EH (cell line): ENCODE results near the gene SIL1.
A peak's percentile ranks its signal among the peaks of the same experiment; 100 is the strongest.
"Not testable (repeated sequence)": the region's sequence is repeated elsewhere in the genome, so short reads cannot be mapped to it uniquely, and the experiment has no call there.

Experiments
- DNase-seq: peaks from one replicate; pipeline ENCODE4 v3.0.0-alpha.2; 2015; ENCODE audit warnings: low read depth

SIL1 gene

DNA sequence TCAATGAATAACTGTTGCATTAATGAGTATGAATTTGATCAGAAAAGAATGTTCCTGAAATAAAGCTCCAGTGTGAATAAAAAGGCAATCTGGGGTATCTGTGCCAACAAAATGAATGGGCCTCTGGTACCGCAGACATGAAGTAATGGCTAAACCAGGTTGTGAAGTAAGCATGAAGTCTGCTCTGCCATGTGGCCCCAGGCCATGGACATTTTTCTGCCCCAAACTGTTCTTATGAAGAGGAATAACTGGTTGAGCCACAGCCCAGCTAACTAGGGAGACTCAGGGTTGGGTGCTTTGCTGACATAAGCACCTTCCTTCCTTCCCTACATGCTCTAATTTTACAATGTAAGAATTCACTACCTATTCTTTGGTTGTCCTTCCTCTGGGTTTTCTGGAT, 175.6 kb downstream of the SIL1 start:
- no peak for DNase-seq

GRCh38 chr5:139021346-139021745, 176.8 kb downstream of the SIL1 start:
- no peak for DNase-seq

DNA sequence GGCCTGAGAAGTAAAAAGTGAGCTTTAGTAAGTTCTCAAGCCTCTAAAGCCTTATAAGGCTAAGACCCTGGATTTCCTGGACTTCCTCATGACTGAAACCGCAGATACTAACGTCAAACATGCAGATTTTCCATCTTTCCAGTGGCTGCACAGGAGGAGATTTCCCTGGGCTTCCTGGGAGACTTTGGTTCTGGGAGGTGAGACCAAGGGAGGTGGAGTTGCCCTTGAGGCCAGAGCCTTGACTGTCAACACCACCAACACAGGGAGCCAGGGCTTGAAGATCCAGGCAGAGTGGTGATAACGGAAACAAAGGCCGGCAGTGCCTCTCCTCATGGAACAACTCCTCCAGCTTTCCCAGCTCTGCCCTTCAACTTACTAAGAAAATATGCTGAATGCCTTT, 178.3 kb downstream of the SIL1 start:
- no peak for DNase-seq

DNA sequence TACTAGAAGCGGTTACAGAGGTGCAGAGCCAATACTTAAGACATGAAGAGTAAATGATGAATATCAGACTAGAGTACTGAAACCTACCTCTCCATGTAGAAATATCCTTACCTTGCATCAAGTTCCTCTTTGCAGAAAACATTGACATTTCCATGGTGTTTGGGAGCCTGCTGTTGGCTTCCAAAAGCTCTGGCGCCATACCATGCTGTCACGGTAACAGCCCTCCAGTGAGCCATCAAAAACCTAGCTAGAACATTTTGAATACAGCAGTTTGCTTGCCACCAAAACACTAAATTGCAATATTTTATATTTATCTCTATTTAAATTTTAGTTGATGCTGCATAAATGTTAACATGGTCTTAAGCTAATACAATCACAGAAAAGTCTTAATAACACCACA, 179.0 kb downstream of the SIL1 start:
- no peak for DNase-seq

DNA sequence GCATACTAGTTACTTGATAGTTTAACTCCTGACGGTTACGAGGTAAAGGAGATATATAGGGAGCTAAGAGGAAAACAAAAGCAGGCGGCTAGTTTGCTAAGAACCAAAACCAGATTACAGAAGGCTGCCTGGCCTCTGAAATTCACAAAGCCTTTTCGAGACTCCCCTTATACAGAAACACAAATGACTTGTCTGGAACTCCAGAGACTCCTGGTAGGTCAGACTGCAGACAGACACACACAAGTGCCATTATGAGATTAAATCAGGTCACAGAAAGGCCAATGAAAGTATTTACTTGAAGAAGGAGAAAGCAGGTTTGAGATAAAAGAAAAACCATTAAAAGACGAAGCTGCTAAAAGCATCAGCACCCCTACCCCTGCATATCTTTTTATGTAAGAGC, 180.5 kb downstream of the SIL1 start:
- no peak for DNase-seq

DNA sequence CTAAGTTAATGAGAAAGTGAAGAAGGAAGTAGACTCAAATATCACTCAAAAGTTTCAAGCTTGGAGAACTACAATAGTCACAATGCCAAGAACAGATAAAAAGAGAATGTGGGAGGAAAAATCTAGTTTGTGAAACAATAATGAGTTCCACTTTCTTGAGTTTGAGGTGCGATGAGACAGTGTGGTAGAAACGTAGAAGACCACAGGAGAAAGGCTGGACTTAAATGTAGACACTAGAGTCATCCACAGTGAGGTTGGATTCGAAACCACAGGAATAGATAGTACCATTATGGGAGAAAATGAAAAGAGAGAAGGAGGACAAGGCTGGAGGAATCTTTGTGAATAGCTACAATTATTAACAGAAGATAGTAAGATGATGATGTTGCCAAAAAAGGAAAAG, 182.0 kb downstream of the SIL1 start:
- DNase-seq: no peak

- DNase-seq: peak; percentile 87
Measured at GRCh38 chr5:139014726-139015125, 183.4 kb downstream of the SIL1 start.

GRCh38 chr5:139012176-139012575, 186.0 kb downstream of the SIL1 start:
- DNase-seq: no peak

DNA sequence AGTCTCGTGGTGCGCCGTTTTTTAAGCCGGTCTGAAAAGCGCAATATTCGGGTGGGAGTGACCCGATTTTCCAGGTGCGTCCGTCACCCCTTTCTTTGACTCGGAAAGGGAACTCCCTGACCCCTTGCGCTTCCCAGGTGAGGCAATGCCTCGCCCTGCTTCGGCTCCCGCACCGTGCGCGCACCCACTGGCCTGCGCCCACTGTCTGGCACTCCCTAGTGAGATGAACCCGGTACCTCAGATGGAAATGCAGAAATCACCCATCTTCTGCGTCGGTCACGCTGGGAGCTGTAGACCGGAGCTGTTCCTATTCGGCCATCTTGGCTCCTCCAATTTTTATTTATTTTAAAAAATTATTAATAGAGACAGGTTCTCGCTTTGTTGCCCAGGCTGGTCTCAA, 187.0 kb downstream of the SIL1 start:
- DNase-seq: not testable (repeated sequence)

DNA sequence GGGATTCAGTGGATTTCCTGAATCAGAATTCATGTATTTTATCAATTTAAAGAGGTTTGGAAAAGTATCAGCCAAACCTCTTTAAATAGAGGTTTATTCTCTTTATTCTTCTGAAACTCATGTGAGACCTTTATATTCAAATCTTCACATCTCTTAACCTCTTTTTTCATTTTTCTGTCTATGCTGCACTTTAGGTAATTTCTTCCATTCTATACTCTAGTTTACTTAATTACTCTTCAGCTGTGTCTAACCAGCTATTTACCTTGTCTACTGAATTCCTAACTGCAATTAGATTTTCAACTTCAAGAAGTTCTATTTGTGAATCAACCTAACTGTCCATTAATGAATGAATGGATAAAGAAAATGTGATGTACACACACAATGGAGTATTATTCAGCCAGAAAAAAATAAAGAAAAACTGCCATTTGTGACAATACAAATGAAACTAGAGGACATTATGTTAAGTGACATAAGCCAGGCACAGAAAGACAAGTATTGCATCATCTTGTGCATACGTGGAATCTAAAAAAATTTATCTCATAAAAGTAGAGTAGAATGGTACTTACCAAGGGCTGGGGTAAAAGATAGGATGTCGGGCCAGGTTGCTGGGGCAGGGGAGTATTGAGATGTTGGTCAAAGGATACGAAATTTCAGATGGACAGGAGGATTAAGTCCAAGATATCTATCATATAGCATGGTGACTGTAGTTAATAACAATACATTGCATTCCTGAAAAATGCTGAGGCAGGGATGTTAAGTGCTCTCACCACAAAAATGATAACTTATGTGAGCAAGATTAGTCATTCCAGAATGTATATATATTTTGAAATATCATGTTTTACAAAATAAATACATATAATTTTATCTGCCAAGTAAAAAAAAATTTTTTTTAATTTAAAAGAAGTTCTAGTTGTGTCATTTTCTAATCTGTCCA, 193.5 kb downstream of the SIL1 start:
- DNase-seq: no peak

DNA sequence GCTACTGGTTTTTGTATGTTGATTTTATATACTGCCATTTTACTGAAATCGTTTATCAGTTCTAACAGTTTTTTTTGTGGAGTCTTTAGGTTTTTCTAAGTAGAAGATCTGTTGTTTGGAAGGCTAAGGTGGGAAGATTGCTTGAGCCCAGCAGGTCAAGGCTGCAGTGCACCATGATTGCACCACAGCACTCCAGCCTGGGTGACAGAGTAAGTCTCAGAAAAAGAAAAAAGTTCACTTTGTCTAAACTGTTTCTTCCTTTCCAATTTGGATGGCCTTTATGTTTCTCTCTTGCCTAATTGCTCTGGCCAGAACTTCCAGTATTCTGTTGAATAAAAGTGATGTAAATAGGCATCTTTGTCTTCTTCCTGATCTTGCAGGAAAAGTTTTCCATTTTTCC, 198.5 kb downstream of the SIL1 start:
- DNase-seq: no peak

- no peak for DNase-seq
Measured at GRCh38 chr5:138998521-138998920, 199.6 kb downstream of the SIL1 start.

DNA sequence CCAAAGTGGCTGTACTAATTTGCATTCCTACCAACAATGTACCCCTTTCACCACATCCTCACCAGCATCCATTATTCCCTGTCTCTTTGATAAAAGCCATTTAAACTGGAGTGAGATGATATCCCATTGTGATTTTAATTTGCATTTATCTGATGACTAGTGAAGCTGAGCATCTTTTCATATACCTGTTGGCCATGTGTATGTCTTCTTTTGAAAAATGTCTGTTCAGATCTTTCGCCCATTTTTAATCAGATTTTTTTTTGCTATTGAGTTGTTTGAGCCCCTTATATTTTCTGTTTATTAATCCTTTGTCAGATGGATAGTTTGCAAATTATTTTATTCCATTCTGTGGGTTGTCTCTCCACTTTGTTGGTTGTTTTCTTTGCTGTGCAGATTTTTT, 202.0 kb downstream of the SIL1 start:
- no peak for DNase-seq

DNA sequence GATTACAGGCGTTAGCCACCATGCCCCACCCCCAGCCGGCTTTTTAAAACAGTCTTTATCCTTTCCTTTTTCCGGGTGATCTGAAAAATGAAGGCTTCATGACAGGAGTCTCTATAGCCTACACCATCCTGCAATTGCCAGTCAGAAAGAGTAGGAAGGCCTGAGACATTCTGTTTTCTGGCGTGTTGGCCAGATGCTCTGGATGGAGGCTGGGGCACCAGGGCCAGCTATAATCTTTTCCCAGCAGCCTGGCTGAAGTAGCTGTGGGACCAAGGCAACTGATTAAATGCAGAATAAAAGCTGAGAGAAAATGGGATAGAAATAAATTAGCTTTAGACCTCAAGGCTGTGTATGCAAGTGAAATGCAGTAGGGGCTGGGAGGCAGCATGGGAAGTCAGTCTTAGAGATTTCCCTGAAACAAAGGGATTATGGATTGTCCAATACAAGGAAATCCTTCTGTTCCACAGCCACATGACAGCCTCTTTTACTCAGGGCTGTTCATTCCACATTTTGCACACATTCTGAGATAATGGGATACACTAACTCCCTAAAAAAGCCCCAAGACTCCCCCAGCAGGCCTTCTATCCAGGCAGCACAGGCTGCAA, 207.1 kb downstream of the SIL1 start:
- DNase-seq: no peak

- peak; percentile 78 for DNase-seq
Measured at GRCh38 chr5:138989720-138990119, 208.4 kb downstream of the SIL1 start.

- no peak for DNase-seq
Measured at GRCh38 chr5:138986186-138986800, 211.9 kb downstream of the SIL1 start.

DNA sequence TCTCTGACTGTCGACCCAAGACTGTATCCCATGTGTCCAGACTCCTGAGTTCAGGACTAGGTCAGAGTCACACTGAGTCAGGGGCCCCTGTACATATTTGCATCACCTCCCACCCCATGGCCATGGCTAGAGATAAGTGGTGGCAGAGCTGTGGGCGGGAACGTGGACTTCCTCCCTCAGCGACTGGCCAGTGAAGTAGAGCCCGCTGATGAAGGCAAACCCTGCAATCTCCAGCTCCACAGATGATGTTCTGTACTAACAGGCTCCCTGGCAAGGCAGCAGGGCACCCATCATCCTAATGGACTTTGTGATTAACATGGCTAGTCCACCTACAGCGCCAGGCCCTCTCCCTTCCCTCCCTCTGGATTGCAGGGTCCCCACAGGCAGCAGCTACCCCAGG, 212.5 kb downstream of the SIL1 start:
- no peak for DNase-seq

DNA sequence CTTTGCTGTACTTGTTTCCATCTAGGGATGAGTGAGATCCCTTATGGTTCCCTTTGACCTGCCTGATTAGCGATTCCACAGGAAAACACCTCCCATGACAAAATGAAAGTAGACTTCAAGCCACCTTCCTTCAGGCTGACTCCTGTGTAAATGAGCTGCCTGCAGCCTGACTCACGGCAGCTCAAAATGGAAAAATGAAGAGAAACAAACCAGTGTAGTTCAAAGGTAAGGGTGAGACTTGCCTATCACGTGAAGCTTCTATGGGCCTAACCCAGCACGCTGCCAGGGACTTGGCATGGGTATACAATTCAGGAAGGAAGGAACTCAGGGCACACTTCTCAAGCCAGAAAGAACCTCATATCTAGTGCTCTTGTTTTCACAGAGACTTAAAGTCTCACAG, 212.9 kb downstream of the SIL1 start:
- peak; percentile 42 for DNase-seq

DNA sequence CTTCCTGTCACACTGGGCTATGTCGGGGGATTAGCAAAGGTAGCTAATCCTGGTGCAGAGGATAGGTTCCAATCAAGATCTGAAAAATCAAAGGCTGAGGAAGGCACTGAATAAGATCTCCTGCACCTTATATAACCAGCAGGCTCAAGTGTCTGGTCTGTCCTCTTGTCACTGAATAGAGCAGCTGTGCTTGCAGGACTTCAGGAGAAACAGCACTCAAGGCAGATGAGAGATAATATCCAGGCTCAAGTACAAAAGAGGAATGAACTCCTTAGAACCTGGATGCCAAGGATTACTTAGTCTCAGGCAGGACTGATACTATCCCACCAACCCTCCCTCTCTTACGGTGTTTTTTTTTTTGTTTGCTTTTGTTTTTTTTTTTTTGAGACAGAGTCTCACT, 214.2 kb downstream of the SIL1 start:
- DNase-seq: no peak

- peak; percentile 45 for DNase-seq
Measured at GRCh38 chr5:138981586-138981985, 216.6 kb downstream of the SIL1 start.

GRCh38 chr5:138981131-138981530, 217.0 kb downstream of the SIL1 start:
- peak; percentile 89 for DNase-seq

- peak; percentile 32 for DNase-seq
Measured at GRCh38 chr5:138980441-138980840, 217.7 kb downstream of the SIL1 start.

- DNase-seq: peak; percentile 29
Measured at GRCh38 chr5:138979684-138980280, 218.4 kb downstream of the SIL1 start.
